ENCODE results near the gene C14orf119.
"Not testable (repeated sequence)": the region's sequence is repeated elsewhere in the genome, so short reads cannot be mapped to it uniquely, and the experiment has no call there.

The C14orf119 gene

DNA sequence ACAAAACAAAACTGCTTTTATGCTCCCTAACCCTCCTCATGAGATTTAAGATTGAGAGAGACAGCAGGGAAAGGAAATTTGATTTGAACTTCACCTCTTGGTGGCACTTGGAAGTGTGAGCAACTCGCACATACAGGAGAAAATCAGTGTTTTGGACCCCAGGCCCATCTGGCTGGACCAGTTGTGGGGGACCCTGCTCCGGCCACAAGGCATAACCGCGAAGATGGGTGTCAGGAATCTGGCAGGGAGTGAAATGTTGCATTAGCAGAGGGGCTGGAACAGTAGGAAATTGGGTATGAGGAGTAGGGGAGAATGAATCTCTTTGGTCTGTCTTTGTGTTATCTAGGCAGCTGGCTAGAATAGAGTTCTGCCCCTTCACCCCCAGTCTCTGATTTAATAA, 8.3 kb downstream of the C14orf119 start:
- no peak for DNase-seq
- in situ Hi-C loops (cut with HindIII; ENCODE audit: low pct_ligation_motif_present, low pct_unique_long_range_greater_than_20kb, low sequenced_read_pairs): no loop called here

DNA sequence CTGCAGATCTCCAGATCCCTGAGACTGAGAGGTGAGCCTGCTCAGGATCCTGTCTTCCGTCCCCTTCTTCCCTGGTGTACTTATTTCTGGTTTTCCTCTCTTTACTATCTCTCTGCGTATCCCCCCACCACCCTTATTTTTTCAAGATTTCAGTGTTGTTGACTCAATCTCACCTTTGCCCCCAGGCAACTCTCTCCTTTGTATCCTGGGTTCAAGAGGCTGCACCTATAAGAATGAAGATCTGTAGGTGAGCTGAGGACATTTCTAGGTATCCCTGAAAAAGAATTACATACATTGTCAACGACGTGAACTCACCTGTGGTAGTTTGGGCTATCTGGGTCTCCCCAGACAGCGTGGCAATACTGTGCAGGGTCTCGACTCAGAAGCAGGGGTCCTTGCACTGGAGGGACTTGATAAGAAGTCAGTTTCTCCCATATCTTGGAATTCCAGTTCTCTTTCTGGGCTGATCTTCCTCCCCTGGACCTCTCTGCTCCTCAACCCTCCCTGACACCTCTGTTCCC, 8.8 kb downstream of the C14orf119 start:
- in situ Hi-C loops (cut with HindIII; ENCODE audit: low pct_ligation_motif_present, low pct_unique_long_range_greater_than_20kb, low sequenced_read_pairs): no loop called here
- no peak for DNase-seq

DNA sequence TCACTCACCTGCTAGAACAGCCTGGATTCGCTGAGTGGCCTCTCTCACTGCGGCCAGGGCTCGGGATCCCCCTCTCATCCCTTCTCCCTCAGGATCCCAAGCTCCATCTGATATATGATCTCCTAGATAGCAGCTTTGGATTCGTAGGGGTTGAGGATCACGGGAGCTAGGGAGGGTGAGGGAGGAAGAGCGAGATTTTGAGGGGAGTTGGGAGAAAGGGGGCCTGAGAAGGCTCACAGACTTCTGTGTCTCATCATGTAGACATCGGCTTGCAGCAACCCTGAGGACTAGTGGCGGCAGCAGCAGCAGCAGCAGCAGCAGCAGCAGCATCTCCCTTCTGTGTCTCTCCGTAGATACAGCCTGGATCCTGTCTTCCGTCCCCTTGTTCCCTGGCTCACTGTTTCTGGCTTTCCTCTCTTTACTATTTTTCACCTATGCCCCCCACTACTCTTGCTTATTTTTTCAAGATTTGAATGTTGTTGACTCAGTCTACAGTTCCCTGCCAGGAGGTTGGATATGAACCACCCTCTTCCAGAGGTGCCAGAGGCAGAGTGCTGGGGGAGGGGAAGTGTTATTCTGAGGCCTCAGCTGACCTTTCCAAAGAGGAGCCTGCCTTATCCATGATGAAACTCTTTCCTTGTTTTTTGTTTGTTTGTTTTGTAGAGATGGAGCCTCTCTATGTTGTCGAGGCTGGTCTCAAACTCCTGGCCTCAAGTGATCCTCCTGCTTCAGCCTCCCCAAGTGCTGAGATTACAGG, 9.5 kb downstream of the C14orf119 start, which contains the start of gene CIROP:
Gene CIROP, minus strand, starts transcription at position 399 of the 757 bp plus-strand sequence. Its CDS starts 69 bp downstream, at position 330.
- in situ Hi-C loops (cut with HindIII; ENCODE audit: low pct_ligation_motif_present, low pct_unique_long_range_greater_than_20kb, low sequenced_read_pairs): no loop called here

DNA sequence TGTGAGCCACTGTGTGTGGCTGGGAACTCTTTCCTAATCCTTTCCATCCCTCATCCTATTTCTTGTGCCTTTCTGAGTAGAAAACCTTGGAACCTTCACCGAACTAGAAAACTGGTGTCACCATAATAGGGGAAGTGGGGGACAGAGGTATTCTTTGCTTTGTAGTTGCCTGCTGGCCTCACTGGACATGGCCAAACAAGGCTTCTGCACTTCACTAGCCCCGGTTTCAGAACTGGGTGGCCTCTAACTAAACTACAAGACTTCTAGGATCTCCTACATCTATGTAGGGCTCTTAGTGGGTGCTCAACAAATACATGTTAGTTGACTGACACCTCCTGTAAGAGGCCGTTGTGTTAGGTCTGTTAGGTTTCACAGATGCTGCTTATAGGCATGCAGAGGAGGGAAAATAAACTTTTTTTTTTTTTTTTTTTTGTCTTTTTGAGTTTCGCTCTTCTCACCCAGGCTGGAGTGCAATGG, 10.1 kb downstream of the C14orf119 start:
- no peak for DNase-seq
- in situ Hi-C loops (cut with HindIII; ENCODE audit: low pct_ligation_motif_present, low pct_unique_long_range_greater_than_20kb, low sequenced_read_pairs): no loop called here

More for the DNA sequence above, 9.5 kb downstream of the C14orf119 start, which contains the start of gene CIROP:
- DNase-seq: no peak

DNA sequence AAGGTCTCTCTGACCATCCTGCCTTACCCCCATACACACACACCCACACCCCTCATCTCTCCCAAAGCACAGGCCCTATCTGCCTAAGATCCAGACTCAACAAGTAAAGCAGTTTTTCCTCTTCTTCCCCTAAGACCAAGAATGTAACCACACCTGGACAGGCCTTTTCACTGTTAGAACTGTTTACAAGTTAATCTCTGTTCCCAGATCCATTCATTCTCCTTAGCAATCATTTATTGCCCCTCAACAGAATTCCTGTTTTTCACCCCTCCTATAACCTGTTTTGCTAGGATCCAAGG, 11.4 kb downstream of the C14orf119 start:
- in situ Hi-C loops (cut with HindIII; ENCODE audit: low pct_ligation_motif_present, low pct_unique_long_range_greater_than_20kb, low sequenced_read_pairs): no loop called here

DNA sequence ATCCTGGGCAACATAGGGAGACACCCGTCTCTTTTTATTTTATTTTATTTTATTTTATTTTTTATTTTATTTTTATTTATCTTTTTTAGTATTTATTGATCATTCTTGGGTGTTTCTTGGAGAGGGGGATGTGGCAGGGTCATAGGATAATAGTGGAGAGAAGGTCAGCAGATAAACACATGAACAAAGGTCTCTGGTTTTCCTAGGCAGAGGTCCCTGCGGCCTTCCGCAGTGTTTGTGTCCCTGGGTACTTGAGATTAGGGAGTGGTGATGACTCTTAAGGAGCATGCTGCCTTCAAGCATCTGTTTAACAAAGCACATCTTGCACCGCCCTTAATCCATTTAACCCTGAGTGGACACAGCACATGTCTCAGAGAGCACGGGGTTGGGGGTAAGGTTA, 12.3 kb downstream of the C14orf119 start:
- in situ Hi-C loops (cut with HindIII; ENCODE audit: low pct_ligation_motif_present, low pct_unique_long_range_greater_than_20kb, low sequenced_read_pairs); DNase-seq: not testable (repeated sequence)

More for the DNA sequence above, 11.4 kb downstream of the C14orf119 start:
- no peak for DNase-seq

DNA sequence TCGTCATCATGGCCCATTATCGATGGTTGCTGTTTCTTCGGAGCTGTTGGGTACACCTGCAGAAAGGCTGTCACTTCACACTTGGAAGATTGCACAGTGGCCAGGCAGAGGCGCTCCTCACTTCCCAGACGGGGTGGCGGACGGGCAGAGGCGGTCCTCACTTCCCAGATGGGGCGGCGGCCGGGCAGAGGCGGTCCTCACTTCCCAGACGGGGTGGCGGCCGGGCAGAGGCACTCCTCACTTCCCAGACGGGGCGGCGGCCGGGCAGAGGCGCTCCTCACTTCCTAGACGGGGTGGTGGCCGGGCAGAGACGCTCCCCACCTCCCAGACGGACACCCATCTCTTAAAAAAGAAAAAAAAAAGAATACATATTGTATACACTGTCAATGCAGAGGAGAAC, 12.9 kb downstream of the C14orf119 start:
- DNase-seq; in situ Hi-C loops (cut with HindIII; ENCODE audit: low pct_ligation_motif_present, low pct_unique_long_range_greater_than_20kb, low sequenced_read_pairs): not testable (repeated sequence)

DNA sequence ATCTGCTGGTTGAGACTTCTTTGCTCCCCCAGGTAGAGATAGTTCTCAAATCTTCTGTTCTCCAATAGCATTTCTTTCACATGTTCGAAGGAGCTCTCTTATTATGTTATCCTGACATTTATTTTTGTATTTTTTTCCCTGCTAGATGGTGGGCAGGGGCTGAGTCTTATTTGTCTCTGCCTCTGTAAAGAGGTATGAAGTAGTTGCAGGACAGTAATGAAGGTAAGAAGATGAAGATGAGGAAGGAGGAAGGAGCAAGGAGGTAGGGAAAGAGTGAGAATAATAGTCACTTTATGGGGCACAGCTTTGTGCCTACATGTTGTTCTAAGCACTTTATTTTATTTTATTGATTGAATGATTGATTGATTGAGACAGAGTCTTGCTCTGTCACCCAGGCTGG, 14.5 kb downstream of the C14orf119 start:
- no peak for DNase-seq
- in situ Hi-C loops (cut with HindIII; ENCODE audit: low pct_ligation_motif_present, low pct_unique_long_range_greater_than_20kb, low sequenced_read_pairs): no loop called here

DNA sequence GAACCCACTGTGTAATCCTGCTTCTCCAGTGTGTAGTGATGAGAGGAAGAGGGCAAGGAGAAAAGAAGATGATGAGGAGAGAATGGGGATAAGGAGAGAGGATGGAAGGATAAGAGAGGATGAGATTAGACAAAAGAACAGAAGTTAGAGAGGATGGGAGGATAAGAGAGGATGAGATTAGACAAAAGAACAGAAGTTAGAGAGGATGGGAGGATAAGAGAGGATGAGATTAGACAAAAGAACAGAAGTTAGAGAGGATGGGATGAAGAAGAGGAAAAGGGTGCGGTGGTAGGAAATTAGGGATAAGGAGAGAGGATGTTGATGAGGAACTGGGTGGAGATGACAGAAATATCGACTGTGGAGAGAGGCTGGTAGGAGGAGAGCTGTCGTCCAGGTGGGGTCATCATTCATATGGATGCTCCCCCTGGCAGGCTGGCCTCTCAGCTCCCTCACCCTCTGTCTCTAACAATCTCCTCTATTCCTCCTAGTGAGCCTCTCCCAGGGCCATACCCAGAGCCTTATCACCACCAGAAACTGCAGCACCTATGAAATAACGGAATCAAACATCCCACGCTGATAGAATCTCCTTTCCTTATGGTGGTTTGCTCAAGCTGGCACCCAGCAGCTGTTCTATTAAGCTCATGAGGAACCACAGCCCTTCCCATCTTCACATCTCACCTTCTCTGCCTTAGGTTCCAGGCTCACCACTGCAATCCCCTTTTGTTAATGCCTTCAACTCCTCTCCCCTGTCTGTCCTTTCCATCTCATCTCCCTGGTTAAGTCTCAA, 15.5 kb downstream of the C14orf119 start:
- in situ Hi-C loops (cut with HindIII; ENCODE audit: low pct_ligation_motif_present, low pct_unique_long_range_greater_than_20kb, low sequenced_read_pairs): no loop called here

DNA sequence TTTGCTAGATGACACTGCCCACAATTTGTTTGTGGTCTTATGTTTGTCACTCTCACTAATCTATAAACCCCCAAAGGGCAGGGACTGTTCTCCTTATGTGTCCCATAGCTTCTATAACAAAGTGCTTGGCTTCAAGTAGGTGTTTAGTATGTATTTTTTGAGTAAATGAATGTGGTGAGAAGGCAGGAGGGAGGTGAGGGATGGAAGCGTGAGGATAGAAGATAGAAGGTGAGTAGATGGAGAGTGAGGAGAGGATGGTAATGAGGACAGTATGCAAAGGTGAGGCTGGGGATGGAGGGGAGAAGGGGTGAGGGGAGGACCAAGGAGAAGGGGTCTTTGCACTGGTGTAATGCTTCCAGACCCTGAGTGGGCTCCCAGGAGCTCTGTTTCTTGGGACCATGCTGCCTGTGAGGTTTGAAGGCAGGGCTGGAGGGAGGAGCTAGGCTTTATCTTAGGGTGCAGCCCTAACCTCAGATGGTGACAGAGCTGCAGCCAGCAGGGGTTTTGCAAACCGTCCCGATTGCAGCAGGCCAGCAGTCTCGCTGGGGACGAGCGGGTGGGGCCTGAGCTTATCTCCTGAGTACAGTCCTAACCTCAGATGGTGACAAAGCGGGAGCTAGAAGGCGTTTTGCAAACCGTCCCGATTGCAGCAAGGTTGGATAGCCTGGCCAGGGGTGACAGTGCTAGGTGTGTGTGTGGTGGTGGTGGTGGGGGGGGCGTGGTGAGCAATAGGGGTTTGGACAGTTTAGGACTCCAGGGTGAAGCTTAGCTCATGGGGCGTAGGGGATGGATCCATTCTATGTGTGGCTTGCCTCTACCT, 17.3 kb downstream of the C14orf119 start:
- DNase-seq: no peak
- in situ Hi-C loops (cut with HindIII; ENCODE audit: low pct_ligation_motif_present, low pct_unique_long_range_greater_than_20kb, low sequenced_read_pairs): no loop called here

More for the DNA sequence above, 15.5 kb downstream of the C14orf119 start:
- DNase-seq: no peak

DNA sequence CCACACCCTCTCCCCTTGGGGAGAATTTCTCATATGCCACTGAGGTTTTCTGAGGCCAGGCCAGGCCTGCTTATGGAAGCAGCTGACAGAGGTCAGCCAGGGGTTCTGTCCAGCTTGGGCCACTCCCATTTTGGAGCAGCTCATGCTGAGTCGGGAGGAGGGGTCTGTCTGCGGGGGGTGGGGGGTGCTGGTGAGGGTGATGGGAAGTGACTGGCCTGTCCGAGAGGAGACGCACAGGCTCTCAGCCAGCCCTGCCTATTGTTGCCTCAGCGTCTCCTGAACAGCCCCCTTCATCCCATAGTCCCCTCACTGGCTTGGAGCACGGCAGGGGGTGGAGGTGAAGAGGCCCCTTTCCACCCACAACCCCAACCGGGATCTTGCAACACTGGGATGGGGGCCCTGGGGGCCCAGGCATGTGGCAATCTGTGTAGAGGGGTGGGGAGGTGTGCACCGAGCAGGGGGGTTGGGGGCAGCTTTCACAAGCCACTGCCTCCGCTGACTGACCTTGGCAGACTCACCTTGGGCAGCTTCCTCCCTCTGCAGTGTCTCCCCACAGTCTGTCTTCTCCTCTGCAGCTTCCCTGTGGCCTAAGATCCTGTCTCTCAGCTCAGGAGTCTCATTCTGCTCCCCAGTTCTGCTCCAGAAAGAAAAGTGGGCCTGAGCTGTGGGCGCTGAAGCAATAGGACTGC, 18.3 kb downstream of the C14orf119 start:
- DNase-seq: no peak

DNA sequence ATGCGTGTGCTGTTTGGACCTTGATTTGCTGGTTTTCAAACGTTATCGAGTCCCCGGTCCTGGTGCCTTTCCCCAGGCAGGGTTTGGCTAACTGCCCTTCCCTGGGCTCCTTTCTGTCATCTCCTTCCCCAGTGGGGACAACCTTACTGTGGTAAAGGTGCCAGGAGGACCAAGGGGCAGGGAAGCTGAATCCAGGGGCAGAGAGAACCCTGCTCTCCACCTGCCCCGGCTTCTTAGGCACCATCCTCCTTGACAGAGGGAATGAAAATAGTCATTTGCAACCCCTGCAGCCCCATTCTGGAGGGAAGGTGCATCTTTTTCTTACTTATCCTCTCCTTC, 18.8 kb downstream of the C14orf119 start:
- in situ Hi-C loops (cut with HindIII; ENCODE audit: low pct_ligation_motif_present, low pct_unique_long_range_greater_than_20kb, low sequenced_read_pairs): no loop called here
- no peak for DNase-seq

More for the DNA sequence above, 18.3 kb downstream of the C14orf119 start:
- in situ Hi-C loops (cut with HindIII; ENCODE audit: low pct_ligation_motif_present, low pct_unique_long_range_greater_than_20kb, low sequenced_read_pairs): no loop called here

DNA sequence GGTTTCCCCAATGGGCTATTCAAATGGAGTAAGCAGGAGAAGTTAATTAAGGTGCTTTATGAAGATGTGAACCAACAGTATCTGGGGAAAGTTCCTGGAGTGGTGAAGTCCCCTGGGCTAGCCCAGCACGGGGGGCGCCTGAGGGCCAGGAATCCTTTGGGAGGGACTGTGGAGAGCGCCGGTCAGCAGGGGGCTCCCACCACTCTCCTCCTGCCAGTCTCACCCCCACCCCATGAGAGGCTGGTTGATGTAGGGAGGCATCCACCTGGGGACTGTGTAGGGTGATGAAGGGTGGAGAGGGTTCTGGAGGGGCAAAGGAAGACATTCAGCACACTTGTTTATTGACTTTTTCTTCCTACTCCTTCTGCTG, 19.3 kb downstream of the C14orf119 start:
- DNase-seq: no peak

DNA sequence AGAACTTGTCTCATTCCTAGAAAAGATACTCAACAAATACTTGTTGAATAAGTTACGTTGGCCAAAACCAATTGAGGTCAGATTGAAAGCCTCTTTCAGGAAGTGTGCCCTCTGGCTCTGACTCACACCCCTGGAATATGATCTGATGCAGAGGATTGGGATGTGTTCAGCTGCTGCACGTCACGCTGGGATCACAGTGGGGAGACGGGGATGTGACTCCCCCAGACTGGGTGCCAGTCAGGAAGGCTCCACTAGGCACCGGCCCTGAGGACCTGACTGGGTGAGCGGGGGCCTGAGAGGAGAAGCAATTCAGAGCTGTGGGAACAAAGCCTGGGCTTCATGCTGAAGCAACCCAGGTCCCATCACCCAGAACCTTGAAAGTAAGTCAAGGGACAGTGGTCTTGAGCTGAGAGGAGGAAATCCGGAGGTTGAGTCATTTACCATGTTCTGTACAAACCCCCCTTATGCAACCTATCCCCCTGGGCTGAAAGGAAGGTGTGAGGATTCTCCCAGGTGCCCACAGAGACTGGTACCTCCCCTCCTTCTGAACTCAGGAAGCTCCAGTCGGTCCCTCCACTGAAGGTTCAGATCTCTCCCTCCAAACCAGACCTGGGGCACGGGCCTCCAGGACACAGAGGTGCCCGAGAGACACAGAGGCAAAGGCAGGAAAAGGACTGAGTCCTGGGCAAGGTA, 19.9 kb downstream of the C14orf119 start:
- DNase-seq: peak; percentile 85
- in situ Hi-C loops (cut with HindIII; ENCODE audit: low pct_ligation_motif_present, low pct_unique_long_range_greater_than_20kb, low sequenced_read_pairs): no loop called here

More for the DNA sequence above, 19.3 kb downstream of the C14orf119 start:
- in situ Hi-C loops (cut with HindIII; ENCODE audit: low pct_ligation_motif_present, low pct_unique_long_range_greater_than_20kb, low sequenced_read_pairs): no loop called here

DNA sequence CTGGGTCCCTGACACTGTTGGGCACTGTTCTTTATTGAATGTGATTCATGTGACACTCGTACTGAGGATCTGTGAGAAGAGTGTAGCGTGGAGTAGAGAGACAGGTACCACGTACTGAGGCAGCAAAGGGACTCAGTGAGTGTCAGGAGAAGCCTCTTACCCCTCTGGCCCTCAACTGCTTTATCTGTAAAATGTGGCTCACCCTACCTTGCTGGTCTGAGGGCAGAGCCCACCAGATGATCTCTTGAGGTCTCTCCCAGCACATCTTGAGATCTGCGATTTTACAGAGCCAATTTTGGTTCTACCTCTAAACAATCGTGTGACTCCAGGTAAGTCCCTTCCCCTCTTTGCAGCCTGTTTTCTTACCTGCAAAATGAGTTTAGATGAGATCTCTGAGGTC, 20.6 kb downstream of the C14orf119 start:
- in situ Hi-C loops (cut with HindIII; ENCODE audit: low pct_ligation_motif_present, low pct_unique_long_range_greater_than_20kb, low sequenced_read_pairs): no loop called here
- DNase-seq: no peak

DNA sequence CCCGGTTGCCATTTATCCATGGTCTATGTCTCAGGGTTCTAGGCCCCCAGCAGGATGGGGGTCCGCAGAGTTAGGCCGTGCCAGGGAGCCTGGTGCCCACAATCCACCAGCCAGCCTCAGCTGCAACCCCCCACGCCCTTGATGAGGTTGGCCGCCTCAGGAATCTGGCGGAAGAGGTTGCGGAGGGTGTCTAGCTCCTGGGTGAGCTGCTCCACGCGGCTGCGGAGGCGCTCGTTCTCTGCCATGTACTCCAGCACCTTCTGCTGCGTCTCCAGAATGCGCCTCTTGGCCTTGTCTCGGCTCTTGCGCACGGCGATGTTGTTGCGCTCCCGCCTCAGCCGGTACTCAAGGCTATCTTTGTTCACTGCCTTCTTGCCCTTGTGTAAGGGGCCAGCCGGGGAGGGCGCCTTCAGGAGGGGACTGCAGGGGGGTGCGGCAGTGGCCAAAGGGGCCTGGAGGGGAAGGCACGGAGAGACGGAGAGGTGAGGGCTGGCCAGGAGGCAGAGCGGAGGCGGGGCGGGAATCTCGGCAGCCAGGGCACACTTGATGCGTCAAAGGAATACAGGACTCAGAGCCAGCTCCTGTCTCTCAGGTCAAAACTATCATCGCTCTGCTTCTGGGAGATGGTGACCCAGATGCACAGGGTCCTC, 22.2 kb downstream of the C14orf119 start:
- no peak for DNase-seq
- in situ Hi-C loops (cut with HindIII; ENCODE audit: low pct_ligation_motif_present, low pct_unique_long_range_greater_than_20kb, low sequenced_read_pairs): no loop called here

All from ACHN (cell line).